Stomach smooth muscle (tissue), 2 donors: ENCODE measurements around the gene LINC01488.

Experiments
- H3K27ac ChIP-seq: one replicate; pipeline ENCODE4 v1.7.0; 2013; ENCODE audit warnings: mild to moderate bottlenecking, low read length, inconsistent platforms
- H3K27me3 ChIP-seq, 2 donors: one replicate each; pipeline ENCODE4 v1.7.0; 2013; ENCODE audit warnings: low read length in 2 of 2; ENCODE audit not compliant: insufficient read depth in 2 of 2, control insufficient read depth in 1 of 2
- H3K36me3 ChIP-seq, 2 donors: one replicate each; pipeline ENCODE4 v1.7.0; 2013; ENCODE audit warnings: low read length in 2 of 2; ENCODE audit not compliant: control insufficient read depth in 2 of 2, insufficient read depth in 2 of 2
- H3K4me1 ChIP-seq: one replicate; pipeline ENCODE4 v1.7.0; 2013; ENCODE audit warnings: low read length; ENCODE audit not compliant: control insufficient read depth, insufficient read depth
- H3K4me3 ChIP-seq, 2 donors: one replicate each; pipeline ENCODE4 v1.7.0; 2013; ENCODE audit warnings: low read length in 2 of 2
- H3K9ac ChIP-seq, 2 donors: one replicate each; pipeline ENCODE4 v1.7.0; 2013; ENCODE audit warnings: low read length in 2 of 2, mild to moderate bottlenecking in 1 of 2
- H3K9me3 ChIP-seq, 2 donors: one replicate each; pipeline ENCODE4 v1.7.0; 2013; ENCODE audit warnings: low read length in 2 of 2; ENCODE audit not compliant: control insufficient read depth in 2 of 2
- donor health status: healthy.
- donor health status: Pancreatic carcinoma.

LINC01488 gene

DNA sequence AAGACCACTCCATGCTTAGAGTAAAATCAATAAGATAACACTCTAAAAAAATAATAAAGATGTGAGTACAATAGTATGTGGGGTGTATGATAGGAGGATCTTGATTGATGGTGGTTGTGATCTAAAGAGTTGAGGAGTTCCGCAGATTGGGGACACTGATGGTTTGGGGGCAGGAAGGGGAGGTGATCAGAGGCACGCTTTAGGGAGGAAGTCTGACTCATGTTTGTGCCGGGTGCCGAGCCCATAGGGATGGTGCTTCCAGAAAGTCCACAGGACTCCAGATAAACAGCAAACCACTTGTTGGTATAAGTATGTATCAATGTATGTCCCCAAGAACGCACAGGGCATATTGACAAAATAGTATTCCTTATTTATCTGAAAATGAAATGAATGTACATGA, 27.5 kb downstream of the LINC01488 start:
- Histone ChIP-seq H3K27me3 (no peaks in the 10 kb centered on the region), H3K9ac (no peak overlapping the region), H3K9me3 (no peaks in the 10 kb centered on the region), H3K36me3 (no peaks in the 10 kb centered on the region), H3K27ac (no peak overlapping the region), H3K4me1 (no peaks in the 10 kb centered on the region), H3K4me3 (no peak overlapping the region)

DNA sequence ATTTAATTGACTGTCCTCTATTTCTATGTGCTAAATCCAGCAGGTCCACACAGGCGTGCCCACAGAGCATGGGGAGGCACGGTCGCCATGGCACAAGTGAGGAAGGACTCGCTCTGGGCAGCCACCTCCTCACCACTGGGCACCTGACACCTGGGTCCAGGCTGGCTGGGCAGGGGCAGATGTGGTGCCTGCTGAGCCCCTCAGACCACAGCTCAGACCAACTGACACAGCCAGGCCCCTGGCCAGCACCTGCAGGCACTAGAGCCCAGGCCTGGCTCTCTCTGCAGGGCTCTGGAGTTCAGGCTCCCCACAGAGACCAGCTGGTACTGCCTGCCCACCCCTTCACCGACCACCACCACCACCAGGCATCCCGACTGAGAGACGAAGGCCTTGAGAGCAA, 27.9 kb downstream of the LINC01488 start:
- Histone ChIP-seq H3K27me3 (no peaks in the 10 kb centered on the region), H3K36me3 (no peaks in the 10 kb centered on the region), H3K4me1 (no peaks in the 10 kb centered on the region), H3K27ac (no peak overlapping the region), H3K9me3 (no peaks in the 10 kb centered on the region), H3K4me3 (no peak overlapping the region), H3K9ac (no peak overlapping the region)

DNA sequence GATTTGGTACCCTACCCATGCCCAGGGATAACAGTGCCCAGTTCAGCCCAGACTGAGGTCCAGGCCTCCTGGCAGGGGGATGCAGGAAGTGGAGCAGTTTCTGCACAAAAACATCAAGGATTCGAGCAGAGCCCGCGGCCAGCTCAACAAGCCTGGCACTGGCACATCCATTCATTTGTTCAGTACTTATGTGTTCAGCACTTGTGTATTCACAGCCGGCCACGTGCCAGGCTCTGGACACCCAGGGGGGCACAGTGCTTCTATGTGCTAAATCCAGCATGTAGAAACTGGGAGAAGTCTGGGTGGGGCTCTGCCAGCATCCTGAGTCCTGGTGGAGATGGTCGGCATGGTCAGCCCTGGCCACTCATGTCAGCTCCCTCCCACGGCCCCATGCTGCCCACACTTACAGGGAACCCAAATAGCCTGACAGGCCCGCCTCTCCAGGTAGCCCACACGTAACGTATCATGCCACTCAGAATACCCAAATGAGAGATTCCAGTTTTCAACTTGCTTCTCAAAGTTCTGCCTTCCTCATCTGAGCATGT, 28.5 kb downstream of the LINC01488 start:
- no peaks in the 10 kb centered on the region for H3K9me3 ChIP-seq
- no peaks in the 10 kb centered on the region for H3K36me3 ChIP-seq
- no peaks in the 10 kb centered on the region for H3K27me3 ChIP-seq

DNA sequence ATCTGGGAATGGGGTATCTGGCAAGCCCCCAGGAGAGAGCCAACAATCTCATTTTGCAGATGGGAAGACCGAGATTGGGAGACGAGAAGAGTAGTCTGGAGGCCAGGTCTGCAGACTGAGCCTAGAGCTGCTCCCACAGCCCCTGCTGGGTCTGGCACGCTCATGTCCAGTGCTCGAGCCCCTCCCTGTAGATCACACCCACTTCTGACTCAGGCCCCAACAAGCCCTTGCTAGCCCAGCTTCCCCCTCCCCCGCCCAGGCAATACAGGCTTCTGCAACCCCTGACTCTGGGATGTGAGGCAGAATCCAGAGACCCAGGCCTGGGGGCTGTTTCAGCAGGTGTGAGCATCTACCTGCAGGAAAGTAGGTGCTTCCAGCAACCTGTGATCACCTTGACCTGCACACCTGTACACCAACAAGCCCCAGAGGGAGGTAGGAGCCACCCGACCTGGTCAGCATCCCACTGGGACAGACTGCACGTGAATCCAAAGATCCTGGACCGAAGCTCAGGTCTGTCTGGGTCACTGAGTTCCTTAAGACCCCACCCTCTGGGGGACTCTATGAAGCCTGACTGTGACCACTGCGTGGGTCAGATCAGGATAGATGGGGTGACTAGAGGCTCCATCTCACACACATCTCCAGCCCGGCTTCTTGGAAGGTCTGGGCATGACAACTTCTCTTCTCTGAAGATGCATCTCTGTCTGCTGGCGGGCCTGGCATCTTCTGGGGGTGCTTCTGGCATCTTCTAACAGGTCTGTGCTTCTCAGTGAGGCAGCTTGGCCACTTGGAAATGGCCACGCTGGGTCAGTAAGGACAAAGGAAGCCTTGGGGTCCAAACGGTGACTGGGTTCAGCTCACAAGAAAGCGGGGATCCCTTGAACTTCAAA, 29.3 kb downstream of the LINC01488 start:
- H3K36me3 ChIP-seq, result no peaks in the 10 kb centered on the region
- H3K9me3 ChIP-seq, result no peaks in the 10 kb centered on the region
- H3K27me3 ChIP-seq, result no peaks in the 10 kb centered on the region
- no peaks in the 10 kb centered on the region for H3K4me1 ChIP-seq
- H3K27ac ChIP-seq, result no peak overlapping the region
- no peak overlapping the region for H3K9ac ChIP-seq
- no peak overlapping the region for H3K4me3 ChIP-seq

More for the DNA sequence above, 28.5 kb downstream of the LINC01488 start:
- H3K4me1 ChIP-seq, result no peaks in the 10 kb centered on the region
- no peak overlapping the region for H3K4me3 ChIP-seq
- H3K9ac ChIP-seq, result no peak overlapping the region
- H3K27ac ChIP-seq, result no peak overlapping the region

DNA sequence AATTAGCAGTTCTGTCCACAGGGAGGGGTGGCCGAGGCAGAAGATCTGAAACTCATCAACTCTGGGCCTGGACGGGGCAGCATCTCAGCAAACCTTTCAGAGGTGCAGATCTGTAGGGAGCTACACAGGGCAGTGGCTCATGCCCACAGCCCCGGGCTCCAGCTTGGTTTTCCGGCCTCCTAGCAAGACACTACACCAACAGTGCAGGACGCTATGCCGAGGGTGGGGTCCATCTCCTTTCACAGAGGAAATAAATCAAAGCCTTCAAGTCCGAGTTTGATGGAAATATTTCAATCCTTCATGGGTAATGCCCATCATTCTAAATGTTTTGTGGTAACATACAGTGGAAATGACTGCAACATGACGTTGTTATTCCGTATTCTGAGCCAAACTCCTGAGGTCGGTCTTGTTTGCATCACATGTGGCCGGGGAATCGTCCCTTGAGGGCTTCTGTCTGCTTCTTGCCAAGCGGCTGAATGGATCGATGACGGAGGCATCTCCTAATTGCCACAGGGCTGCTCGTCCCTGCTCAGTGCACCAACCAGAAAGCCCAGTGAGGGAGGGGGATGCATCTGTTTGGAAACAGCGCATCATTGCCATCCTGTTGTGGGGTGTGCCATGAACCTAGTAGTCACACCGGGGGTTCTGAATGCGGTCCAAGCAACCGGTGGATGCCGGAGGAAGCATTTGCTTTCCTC, 30.0 kb downstream of the LINC01488 start:
- Histone ChIP-seq H3K27ac (no peak overlapping the region), H3K9ac (no peak overlapping the region), H3K36me3 (no peaks in the 10 kb centered on the region), H3K9me3 (no peaks in the 10 kb centered on the region), H3K4me1 (no peaks in the 10 kb centered on the region), H3K27me3 (no peaks in the 10 kb centered on the region), H3K4me3 (no peak overlapping the region)

DNA sequence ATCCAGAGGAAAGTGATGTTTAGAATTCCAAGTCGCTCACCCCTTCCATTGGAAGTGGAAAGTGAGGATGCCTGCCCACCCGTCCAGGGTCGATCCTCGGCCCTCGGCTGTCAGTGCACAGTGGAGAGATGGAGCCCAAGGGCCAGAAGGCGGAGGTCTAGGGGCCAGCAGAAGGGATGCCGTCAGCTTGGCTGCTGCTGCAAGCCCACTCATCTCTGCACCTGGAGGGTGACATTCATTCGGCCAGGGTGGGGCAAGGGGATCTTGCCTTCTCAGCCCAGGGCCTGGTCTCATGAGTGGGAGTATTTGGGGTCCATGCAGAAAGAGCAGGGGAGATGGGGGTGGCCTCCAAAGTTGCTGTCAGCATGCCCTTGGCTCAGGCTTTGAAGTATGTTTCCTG, 30.7 kb downstream of the LINC01488 start:
- no peak overlapping the region for H3K4me3 ChIP-seq

DNA sequence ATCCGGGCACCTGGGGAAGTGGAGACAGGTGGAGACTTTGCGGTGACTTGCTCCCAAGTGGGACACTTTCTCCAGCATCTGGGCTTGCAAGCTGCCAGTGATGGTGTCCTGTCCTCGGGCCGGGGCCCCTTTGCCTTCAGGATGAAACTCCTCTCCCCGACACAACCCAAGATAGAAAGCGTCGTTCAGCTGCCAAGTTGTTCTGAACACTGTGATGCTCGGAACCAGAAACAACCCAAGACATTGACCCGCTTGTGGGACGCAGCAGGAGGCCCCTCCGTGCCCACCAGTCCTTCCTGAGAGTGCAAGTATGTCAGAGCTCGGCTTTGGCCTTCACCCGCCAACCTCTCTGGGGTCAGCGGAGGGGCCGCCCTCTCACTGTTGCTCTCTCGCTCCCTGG, 31.3 kb downstream of the LINC01488 start:
- no peaks in the 10 kb centered on the region for H3K4me1 ChIP-seq

More for the DNA sequence above, 30.7 kb downstream of the LINC01488 start:
- Histone ChIP-seq H3K27ac (no peak overlapping the region), H3K9me3 (no peaks in the 10 kb centered on the region), H3K9ac (no peak overlapping the region), H3K36me3 (no peaks in the 10 kb centered on the region), H3K4me1 (no peaks in the 10 kb centered on the region), H3K27me3 (no peaks in the 10 kb centered on the region)

DNA sequence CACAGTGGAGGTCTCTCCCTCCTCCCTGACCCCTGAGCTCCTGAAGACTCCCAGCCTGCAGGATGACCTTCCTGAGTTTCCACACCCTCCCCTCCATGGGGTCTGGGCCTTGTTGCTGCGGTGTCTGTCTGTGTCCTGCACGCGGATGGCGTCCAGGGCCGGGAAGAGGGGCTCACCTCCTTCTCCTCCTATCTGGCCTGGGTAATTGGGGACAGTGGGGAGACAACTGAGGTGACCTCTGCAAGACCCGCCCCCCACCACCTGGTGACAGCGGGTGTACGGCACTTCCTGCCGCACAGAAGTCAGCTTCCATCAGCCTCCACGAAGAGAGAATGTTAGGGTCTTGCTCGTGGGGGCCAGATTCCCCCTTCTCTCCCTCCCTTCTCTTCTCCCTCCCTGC, 31.7 kb downstream of the LINC01488 start:
- H3K4me1 ChIP-seq, result no peaks in the 10 kb centered on the region
- no peak overlapping the region for H3K27ac ChIP-seq
- no peak overlapping the region for H3K9ac ChIP-seq
- H3K36me3 ChIP-seq, result no peaks in the 10 kb centered on the region
- H3K4me3 ChIP-seq, result no peak overlapping the region
- H3K9me3 ChIP-seq, result no peaks in the 10 kb centered on the region
- no peaks in the 10 kb centered on the region for H3K27me3 ChIP-seq

More for the DNA sequence above, 31.3 kb downstream of the LINC01488 start:
- Histone ChIP-seq H3K9me3 (no peaks in the 10 kb centered on the region), H3K4me3 (no peak overlapping the region), H3K27me3 (no peaks in the 10 kb centered on the region), H3K27ac (no peak overlapping the region), H3K9ac (no peak overlapping the region), H3K36me3 (no peaks in the 10 kb centered on the region)

DNA sequence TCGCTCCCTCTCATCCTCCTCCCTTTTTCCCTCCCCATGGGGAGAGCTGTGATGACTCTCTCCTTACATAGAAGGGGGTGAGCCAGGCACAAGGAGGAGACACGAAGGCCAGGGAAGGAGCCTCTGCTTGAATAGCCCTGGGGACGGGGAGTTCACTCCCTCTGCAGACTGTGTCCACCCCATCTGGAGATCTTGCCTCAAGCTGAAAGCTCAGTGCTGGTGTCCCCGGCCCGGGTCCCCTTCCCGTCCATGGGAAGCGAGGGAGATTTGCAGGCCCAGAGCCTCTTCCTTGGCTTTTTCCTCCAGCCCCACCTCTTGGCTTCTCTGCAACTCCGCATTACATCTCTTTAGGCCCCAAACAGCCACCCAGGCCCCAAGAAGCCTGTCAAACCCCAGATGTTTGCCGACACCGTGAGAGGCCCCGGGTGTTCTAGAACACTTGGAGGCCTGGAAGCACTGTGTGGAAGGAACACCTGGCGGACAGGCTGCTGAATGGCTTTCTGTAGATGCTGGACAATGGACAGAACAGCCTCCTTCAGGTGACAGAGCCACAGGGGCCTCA, 32.3 kb downstream of the LINC01488 start:
- Histone ChIP-seq H3K27ac (no peak overlapping the region), H3K4me3 (no peak overlapping the region), H3K27me3 (no peaks in the 10 kb centered on the region), H3K4me1 (no peaks in the 10 kb centered on the region), H3K9me3 (no peaks in the 10 kb centered on the region), H3K36me3 (no peaks in the 10 kb centered on the region), H3K9ac (no peak overlapping the region)

DNA sequence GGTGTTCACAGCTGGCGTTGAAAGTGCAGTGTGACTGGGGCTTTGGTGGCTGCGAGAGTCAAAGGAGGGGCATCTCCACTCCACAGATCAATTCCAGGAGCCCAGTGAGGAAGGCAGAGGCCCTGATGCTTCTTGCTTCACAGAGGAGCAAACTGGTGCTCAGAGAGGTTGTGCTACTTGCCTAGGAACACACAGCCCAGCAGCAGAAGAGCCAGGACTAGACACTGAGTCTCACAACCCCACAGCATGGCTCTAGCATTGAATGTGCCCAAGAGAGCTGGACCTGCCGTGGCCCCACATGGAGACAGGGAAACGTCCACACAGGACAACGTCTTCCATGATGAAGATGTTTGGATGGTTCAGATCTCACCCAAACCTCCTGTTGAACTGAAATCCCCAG, 33.3 kb downstream of the LINC01488 start:
- H3K27ac ChIP-seq, result no peak overlapping the region
- no peak overlapping the region for H3K9ac ChIP-seq
- H3K4me1 ChIP-seq, result no peaks in the 10 kb centered on the region
- H3K27me3 ChIP-seq, result peaks cover 0 to 2% of the 10 kb centered on the region in 2 donors
- no peaks in the 10 kb centered on the region for H3K9me3 ChIP-seq
- no peaks in the 10 kb centered on the region for H3K36me3 ChIP-seq
- H3K4me3 ChIP-seq, result no peak overlapping the region
